ENCODE results near the gene PUSL1.

- TF ChIP-seq NFYB (CRISPR knock-in tag; IDR thresholded peaks at IDR 0.05) = no peak
- TF ChIP-seq KAT2B (IDR thresholded peaks at IDR 0.05; ENCODE audit: borderline replicate concordance, low read depth, low read length) = no peak
- TF ChIP-seq, protein P1, sequence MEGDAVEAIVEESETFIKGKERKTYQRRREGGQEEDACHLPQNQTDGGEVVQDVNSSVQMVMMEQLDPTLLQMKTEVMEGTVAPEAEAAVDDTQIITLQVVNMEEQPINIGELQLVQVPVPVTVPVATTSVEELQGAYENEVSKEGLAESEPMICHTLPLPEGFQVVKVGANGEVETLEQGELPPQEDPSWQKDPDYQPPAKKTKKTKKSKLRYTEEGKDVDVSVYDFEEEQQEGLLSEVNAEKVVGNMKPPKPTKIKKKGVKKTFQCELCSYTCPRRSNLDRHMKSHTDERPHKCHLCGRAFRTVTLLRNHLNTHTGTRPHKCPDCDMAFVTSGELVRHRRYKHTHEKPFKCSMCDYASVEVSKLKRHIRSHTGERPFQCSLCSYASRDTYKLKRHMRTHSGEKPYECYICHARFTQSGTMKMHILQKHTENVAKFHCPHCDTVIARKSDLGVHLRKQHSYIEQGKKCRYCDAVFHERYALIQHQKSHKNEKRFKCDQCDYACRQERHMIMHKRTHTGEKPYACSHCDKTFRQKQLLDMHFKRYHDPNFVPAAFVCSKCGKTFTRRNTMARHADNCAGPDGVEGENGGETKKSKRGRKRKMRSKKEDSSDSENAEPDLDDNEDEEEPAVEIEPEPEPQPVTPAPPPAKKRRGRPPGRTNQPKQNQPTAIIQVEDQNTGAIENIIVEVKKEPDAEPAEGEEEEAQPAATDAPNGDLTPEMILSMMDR (CRISPR knock-in tag; IDR thresholded peaks at IDR 0.05) = no peak
- TF ChIP-seq POLR2A (IDR thresholded peaks at IDR 0.05; ENCODE audit: insufficient read depth in 1 of 2, low read depth in 2 of 2, low read length in 2 of 2) = no peak
- TF ChIP-seq ZBTB1 (CRISPR knock-in tag; IDR thresholded peaks at IDR 0.05; ENCODE audit: borderline replicate concordance) = no peak
- TF ChIP-seq, protein P2, sequence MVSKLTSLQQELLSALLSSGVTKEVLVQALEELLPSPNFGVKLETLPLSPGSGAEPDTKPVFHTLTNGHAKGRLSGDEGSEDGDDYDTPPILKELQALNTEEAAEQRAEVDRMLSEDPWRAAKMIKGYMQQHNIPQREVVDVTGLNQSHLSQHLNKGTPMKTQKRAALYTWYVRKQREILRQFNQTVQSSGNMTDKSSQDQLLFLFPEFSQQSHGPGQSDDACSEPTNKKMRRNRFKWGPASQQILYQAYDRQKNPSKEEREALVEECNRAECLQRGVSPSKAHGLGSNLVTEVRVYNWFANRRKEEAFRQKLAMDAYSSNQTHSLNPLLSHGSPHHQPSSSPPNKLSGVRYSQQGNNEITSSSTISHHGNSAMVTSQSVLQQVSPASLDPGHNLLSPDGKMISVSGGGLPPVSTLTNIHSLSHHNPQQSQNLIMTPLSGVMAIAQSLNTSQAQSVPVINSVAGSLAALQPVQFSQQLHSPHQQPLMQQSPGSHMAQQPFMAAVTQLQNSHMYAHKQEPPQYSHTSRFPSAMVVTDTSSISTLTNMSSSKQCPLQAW (CRISPR knock-in tag; IDR thresholded peaks at IDR 0.05) = no peak
- no peak for TF ChIP-seq MAX (IDR thresholded peaks at IDR 0.05)
- TF ChIP-seq, protein P3, sequence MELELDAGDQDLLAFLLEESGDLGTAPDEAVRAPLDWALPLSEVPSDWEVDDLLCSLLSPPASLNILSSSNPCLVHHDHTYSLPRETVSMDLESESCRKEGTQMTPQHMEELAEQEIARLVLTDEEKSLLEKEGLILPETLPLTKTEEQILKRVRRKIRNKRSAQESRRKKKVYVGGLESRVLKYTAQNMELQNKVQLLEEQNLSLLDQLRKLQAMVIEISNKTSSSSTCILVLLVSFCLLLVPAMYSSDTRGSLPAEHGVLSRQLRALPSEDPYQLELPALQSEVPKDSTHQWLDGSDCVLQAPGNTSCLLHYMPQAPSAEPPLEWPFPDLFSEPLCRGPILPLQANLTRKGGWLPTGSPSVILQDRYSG (CRISPR knock-in tag; IDR thresholded peaks at IDR 0.05) = no peak
- no peak for TF ChIP-seq PTBP1 (IDR thresholded peaks at IDR 0.05; ENCODE audit: low read depth, low read length, poor library complexity, severe bottlenecking)
These were observed 48.9 kb upstream of the PUSL1 start for GRCh38 chr1:1259540-1259939.

Measured in HepG2 (cell line).